ENCODE data around the gene CSTF2.

The CSTF2 gene

GRCh38 chrX:100871594-100872560 is 51.7 kb downstream of the CSTF2 start:
- FAIRE-seq, result no peak

- no peak for FAIRE-seq
These were observed 54.1 kb downstream of the CSTF2 start, which contains the start of gene NOX1 for GRCh38 chrX:100874325-100874724. Gene NOX1, minus strand, starts transcription at chrX:100874359. Its CDS starts 220 bp downstream, at chrX:100874139.

- FAIRE-seq, result no peak
These were observed 60.2 kb downstream of the CSTF2 start for GRCh38 chrX:100880368-100880767.

- FAIRE-seq, result no peak
These were observed 63.5 kb downstream of the CSTF2 start for GRCh38 chrX:100883654-100884053.
